ENCODE data around the gene FBXO27.

GRCh38 chr19:39017646-39018045, 14.7 kb downstream of the FBXO27 start:
- TF ChIP-seq, protein P1, sequence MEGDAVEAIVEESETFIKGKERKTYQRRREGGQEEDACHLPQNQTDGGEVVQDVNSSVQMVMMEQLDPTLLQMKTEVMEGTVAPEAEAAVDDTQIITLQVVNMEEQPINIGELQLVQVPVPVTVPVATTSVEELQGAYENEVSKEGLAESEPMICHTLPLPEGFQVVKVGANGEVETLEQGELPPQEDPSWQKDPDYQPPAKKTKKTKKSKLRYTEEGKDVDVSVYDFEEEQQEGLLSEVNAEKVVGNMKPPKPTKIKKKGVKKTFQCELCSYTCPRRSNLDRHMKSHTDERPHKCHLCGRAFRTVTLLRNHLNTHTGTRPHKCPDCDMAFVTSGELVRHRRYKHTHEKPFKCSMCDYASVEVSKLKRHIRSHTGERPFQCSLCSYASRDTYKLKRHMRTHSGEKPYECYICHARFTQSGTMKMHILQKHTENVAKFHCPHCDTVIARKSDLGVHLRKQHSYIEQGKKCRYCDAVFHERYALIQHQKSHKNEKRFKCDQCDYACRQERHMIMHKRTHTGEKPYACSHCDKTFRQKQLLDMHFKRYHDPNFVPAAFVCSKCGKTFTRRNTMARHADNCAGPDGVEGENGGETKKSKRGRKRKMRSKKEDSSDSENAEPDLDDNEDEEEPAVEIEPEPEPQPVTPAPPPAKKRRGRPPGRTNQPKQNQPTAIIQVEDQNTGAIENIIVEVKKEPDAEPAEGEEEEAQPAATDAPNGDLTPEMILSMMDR (IDR thresholded peaks at IDR 0.05), result no peak
- no peak for TF ChIP-seq POLR2AphosphoS5 (IDR thresholded peaks at IDR 0.05)
- TF ChIP-seq POLR2A (IDR thresholded peaks at IDR 0.05), result no peak

Measured in prostate gland (tissue), 2 donors.